GM18873 (cell line): ENCODE measurements around the gene RIF1.

ENCODE experiments used
- ATAC-seq: cut with Tn5 transposase; IDR thresholded peaks from one replicate; pipeline ENCODE4 v1.9.1; 2021; ENCODE audit warnings: mild to moderate bottlenecking, moderate library complexity, moderate number of reproducible peaks; ENCODE audit not compliant: unreplicated experiment, low FRiP score

RIF1 gene

DNA sequence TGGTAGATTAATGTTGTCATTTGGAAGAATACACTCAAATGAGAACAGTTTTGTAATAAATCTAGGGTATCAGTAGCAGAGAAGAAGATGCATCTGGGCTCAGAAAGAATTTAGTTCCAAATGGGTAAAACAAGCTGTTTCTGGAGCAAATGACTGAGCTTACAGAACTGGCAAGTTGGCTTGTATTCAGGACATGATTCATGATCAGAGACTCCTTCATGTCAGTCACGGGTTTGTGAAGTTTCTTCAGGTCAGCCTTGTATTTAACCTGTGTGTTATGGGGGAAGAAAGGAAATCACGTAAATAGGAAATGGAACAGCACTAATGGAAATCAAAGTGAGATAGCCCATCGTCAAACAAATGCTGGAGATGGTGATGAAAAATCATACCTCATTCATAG is 109.1 kb downstream of the RIF1 start:
- no peak for ATAC-seq

DNA sequence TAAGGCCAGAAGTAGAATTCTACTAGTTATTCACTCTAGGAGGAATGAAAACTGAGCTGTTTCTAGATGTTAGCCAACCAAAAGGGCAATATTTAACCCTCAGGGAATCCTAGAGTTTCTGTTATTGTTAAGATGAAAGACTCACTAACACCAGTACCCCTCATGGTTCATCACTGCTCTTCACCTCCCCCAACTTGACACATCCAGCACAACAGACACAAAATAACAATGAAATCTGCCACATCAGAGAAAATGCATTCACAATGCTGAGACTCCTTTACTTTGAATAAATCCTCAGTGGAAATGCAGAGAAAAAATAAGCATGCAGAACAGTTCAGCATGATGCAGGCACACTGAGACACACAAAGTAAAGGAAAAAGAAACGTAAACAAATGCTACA is 111.3 kb downstream of the RIF1 start:
- ATAC-seq = no peak

DNA sequence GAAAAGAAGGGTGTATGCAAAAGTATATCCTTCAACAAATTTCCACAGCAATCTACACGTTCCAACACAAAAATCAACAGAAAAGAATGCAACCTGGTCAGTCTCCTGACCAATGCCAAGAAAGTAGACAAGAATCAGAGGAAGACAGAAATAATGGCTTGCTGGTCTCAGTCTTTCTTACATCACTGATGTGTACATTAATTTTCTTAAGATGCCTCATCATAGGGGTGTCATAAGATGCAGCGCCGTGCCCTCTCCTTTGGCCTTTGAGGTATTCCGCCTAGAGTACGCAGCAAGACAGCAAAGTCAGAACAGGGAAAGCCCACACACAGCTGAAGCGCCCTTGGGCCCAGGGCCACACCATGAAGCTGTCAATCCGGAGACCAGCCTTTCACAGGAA is 112.9 kb downstream of the RIF1 start:
- ATAC-seq = no peak

DNA sequence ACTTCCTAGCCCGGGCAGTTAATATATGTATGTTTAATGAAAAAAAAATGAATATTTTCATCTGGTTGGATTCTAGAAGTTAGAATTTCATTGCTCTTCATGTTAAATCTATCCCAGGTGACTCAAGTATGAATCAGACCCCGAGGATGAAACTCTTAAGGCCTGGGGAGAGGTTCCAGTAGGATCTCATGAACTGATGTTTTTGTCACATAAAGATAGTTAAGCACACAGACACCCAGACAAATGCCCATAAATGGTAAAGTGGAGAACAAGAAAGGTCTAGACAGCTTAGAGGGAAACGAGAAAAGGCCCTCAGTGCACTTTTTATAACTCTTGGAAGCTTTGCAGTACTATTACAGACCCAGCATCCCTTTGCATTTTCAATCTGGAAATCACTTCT is 114.1 kb downstream of the RIF1 start:
- no peak for ATAC-seq

DNA sequence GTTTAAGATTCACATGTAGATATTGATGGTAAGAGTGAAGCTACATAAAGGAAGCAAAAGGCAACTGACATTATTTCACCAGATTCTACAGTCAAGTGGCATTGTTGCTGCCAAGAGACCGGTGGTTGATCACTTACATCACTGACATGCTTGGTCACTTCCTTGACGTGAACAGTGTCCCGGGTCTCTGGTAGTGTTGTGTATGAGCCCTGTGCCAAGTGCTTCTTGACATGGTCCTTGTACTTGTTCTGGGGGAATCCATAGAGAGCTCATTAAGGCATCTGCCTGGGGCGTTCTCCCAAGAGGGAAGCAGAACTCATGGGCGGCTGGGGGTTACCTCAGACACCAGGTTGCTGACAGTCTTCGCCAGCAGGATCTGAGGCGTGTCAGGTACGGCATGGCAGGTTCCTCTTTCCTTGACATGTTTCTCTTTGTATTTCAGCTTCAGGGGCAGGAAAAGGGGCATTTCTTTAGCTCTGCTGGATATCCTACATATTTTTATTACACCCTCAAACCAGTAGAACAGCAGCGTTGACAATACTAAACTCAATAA is 116.2 kb downstream of the RIF1 start:
- ATAC-seq = no peak

DNA sequence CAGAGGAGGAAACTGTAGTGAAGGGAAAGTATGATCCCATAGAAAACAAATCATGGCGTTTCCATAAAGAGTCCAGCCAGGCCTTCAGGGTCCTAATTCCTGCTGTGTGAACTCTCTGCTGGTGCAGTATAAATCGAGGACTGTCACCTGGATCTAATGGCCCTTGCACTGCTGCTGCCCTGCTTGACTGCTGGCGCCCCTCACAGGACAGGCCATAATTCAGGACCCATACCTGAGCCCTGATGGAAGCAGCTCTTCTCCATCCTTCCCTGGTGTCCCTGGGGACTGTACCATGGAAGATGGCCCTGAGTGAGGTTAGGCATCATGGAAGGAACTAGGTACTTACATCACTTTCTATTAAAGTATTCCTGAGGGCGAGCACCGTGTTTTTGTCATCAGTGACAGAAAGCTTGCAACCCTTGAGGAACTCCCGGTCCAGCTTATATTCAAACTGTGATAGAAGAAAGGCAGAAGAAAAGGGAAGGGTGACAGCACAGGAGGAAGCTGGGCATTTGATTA is 116.9 kb downstream of the RIF1 start:
- no peak for ATAC-seq
